Vein endothelial cell (primary cell): ENCODE measurements around the gene BAG3. TPM values are rescaled to one million over a fixed set of nuclear protein-coding genes. Genes with fewer than 3 reads are reported as not detected.

ENCODE experiments used
- total RNA-seq: library from RNA; depleted of rRNA; stranded (reverse); fragments of >200 nt; gene quantifications from 2 replicates; pipeline ENCODE4 v1.2.3, GENCODE V29; 2012

BAG3 gene
- 25.5 and 26.0 TPM in 2 replicates for total RNA-seq

GRCh38 chr10:119650692-119651513, at the start of gene BAG3:
TSS of gene BAG3 (plus strand) at chr10:119651380. CDS start at chr10:119651676, 296 bp downstream.

GRCh38 chr10:119725828-119726675, 74.9 kb downstream of the BAG3 start, which contains the start of gene INPP5F:
TSS of gene INPP5F (plus strand) at chr10:119726050. CDS start at chr10:119726263, 213 bp downstream.

Other genes with a start within 250 kb of the BAG3 start
- 12.4 and 17.5 TPM in 2 replicates for gene RGS10, start 108.7 kb upstream of the BAG3 start, total RNA-seq
- 44.7 and 66.7 TPM in 2 replicates for gene TIAL1, start 54.4 kb upstream of the BAG3 start, total RNA-seq
- gene INPP5F, start 74.7 kb downstream of the BAG3 start, total RNA-seq: 16.3 and 22.7 TPM in 2 replicates
- gene MCMBP, start 221.5 kb downstream of the BAG3 start, total RNA-seq: 55.9 and 82.3 TPM in 2 replicates
- 31.4 and 52.0 TPM in 2 replicates for gene SEC23IP, start 241.3 kb downstream of the BAG3 start, total RNA-seq